WTC11 (cell line): ENCODE results near the gene RNASE11. TPM values are rescaled to one million over a fixed set of nuclear protein-coding genes. Genes with fewer than 3 reads are reported as not detected.
"Not testable (repeated sequence)": the region's sequence is repeated elsewhere in the genome, so short reads cannot be mapped to it uniquely, and the experiment has no call there.

Experiments
- ATAC-seq: fragments of 200-7000 bp; cut with Tn5 transposase; 2 replicates; pipeline ENCODE4 v1.10.0; 2021; ENCODE audit warnings: mild to moderate bottlenecking, moderate library complexity
- CTCF ChIA-PET: fragments of 300-600 bp; sonication (Branson Sonifier 250); formaldehyde crosslinking; loops from one replicate; lab custom pipeline; 2021; ENCODE audit warnings: antibody characterized with exemption; lab: Charles Lee
- POLR2A ChIA-PET: fragments of 350-600 bp; sonication (Branson Sonifier 250); formaldehyde crosslinking; loops from one replicate; lab custom pipeline; 2021; ENCODE audit warnings: antibody characterized with exemption; lab: Charles Lee
- DNase-seq: peaks from one replicate; pipeline ENCODE4 v3.0.0; 2021; ENCODE audit warnings: low spot score
- H3K27ac Mint-ChIP-seq: 2 replicates; pipeline ENCODE4 v1.8.0; 2021; ENCODE audit warnings: mixed read lengths
- H3K27me3 Mint-ChIP-seq: 2 replicates; pipeline ENCODE4 v1.8.0; 2021; ENCODE audit warnings: low read depth, mild to moderate bottlenecking, moderate library complexity, mixed read lengths
- H3K36me3 Mint-ChIP-seq: 2 replicates; pipeline ENCODE4 v1.8.0; 2021; ENCODE audit warnings: mixed read lengths
- H3K4me1 Mint-ChIP-seq: 2 replicates; pipeline ENCODE4 v1.8.0; 2022; ENCODE audit warnings: mixed read lengths
- H3K4me3 Mint-ChIP-seq: 2 replicates; pipeline ENCODE4 v1.8.0; 2021; ENCODE audit warnings: mild to moderate bottlenecking, moderate library complexity, mixed read lengths
- H3K9me3 Mint-ChIP-seq: 2 replicates; pipeline ENCODE4 v1.8.0; 2021; ENCODE audit warnings: mixed read lengths
- ETV6 ChIP-seq: sonication (generic); formaldehyde crosslinking; IDR thresholded peaks from 2 replicates; pipeline ENCODE4 v1.8.1; 2022; ENCODE audit warnings: mild to moderate bottlenecking, missing genetic modification reagents
- FOXP1 ChIP-seq: sonication (generic); formaldehyde crosslinking; IDR thresholded peaks from 2 replicates; pipeline ENCODE4 v1.8.0; 2022; ENCODE audit warnings: missing genetic modification reagents, mild to moderate bottlenecking, moderate library complexity, borderline replicate concordance
- KAT7 ChIP-seq: sonication (generic); formaldehyde crosslinking; IDR thresholded peaks from 2 replicates; pipeline ENCODE4 v1.8.1; 2023; ENCODE audit warnings: missing genetic modification reagents, mild to moderate bottlenecking, borderline replicate concordance
- SMAD4 ChIP-seq: sonication (generic); formaldehyde crosslinking; IDR thresholded peaks from 2 replicates; pipeline ENCODE4 v1.8.0; 2022; ENCODE audit warnings: mild to moderate bottlenecking, missing genetic modification reagents
- TCF7 ChIP-seq: sonication (generic); formaldehyde crosslinking; IDR thresholded peaks from 2 replicates; pipeline ENCODE4 v1.8.0; 2022; ENCODE audit warnings: mild to moderate bottlenecking, low read depth, missing genetic modification reagents, moderate library complexity
- total RNA-seq: library from RNA; stranded (reverse); gene quantifications from 3 replicates; pipeline ENCODE4 v1.2.3, GENCODE V29; 2021
- TF ChIP-seq, protein P1 (sequence below): sonication (generic); formaldehyde crosslinking; IDR thresholded peaks from 2 replicates; pipeline ENCODE4 v1.8.0; 2023; ENCODE audit warnings: mild to moderate bottlenecking, missing genetic modification reagents
- TF ChIP-seq, protein P2 (sequence below): sonication (generic); formaldehyde crosslinking; IDR thresholded peaks from 2 replicates; pipeline ENCODE4 v1.8.1; 2023; ENCODE audit warnings: mild to moderate bottlenecking, missing genetic modification reagents, moderate library complexity
- TF ChIP-seq, protein P3 (sequence below): sonication (generic); formaldehyde crosslinking; IDR thresholded peaks from 2 replicates; pipeline ENCODE4 v1.8.1; 2023; ENCODE audit warnings: mild to moderate bottlenecking, missing genetic modification reagents
- TF ChIP-seq, protein P4 (sequence below): sonication (generic); formaldehyde crosslinking; IDR thresholded peaks from 2 replicates; pipeline ENCODE4 v1.8.1; 2023; ENCODE audit warnings: mild to moderate bottlenecking, missing genetic modification reagents, borderline replicate concordance

The RNASE11 gene
- total RNA-seq, 1 experiment from 2014 or later: not detected

DNA sequence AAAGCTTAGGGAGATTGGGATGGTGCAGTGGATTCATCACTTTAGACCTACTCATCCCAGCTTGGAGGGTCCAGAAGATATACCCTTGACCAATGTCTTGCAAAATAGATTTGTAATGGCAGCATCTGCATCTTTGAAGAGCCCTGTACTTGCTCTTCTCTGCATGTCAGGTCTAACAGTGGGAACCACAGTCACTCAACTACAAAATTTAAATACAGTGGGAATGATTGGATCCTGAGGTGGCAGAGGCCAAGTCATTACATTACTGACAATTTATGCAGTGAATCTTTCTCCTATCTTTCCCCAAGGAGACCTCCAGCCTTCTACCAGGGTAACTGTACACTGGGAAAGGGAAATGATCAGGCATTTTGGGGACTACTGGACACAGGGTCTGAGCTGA, 18.7 kb downstream of the RNASE11 start:
- ATAC-seq (no peak), DNase-seq (no peak)
- TF ChIP-seq, protein P1, sequence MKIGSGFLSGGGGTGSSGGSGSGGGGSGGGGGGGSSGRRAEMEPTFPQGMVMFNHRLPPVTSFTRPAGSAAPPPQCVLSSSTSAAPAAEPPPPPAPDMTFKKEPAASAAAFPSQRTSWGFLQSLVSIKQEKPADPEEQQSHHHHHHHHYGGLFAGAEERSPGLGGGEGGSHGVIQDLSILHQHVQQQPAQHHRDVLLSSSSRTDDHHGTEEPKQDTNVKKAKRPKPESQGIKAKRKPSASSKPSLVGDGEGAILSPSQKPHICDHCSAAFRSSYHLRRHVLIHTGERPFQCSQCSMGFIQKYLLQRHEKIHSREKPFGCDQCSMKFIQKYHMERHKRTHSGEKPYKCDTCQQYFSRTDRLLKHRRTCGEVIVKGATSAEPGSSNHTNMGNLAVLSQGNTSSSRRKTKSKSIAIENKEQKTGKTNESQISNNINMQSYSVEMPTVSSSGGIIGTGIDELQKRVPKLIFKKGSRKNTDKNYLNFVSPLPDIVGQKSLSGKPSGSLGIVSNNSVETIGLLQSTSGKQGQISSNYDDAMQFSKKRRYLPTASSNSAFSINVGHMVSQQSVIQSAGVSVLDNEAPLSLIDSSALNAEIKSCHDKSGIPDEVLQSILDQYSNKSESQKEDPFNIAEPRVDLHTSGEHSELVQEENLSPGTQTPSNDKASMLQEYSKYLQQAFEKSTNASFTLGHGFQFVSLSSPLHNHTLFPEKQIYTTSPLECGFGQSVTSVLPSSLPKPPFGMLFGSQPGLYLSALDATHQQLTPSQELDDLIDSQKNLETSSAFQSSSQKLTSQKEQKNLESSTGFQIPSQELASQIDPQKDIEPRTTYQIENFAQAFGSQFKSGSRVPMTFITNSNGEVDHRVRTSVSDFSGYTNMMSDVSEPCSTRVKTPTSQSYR: no peak
- TF ChIP-seq, protein P2, sequence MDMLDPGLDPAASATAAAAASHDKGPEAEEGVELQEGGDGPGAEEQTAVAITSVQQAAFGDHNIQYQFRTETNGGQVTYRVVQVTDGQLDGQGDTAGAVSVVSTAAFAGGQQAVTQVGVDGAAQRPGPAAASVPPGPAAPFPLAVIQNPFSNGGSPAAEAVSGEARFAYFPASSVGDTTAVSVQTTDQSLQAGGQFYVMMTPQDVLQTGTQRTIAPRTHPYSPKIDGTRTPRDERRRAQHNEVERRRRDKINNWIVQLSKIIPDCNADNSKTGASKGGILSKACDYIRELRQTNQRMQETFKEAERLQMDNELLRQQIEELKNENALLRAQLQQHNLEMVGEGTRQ: no peak
- TF ChIP-seq, protein P3, sequence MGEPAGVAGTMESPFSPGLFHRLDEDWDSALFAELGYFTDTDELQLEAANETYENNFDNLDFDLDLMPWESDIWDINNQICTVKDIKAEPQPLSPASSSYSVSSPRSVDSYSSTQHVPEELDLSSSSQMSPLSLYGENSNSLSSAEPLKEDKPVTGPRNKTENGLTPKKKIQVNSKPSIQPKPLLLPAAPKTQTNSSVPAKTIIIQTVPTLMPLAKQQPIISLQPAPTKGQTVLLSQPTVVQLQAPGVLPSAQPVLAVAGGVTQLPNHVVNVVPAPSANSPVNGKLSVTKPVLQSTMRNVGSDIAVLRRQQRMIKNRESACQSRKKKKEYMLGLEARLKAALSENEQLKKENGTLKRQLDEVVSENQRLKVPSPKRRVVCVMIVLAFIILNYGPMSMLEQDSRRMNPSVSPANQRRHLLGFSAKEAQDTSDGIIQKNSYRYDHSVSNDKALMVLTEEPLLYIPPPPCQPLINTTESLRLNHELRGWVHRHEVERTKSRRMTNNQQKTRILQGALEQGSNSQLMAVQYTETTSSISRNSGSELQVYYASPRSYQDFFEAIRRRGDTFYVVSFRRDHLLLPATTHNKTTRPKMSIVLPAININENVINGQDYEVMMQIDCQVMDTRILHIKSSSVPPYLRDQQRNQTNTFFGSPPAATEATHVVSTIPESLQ (CRISPR knock-in tag): no peak
- TF ChIP-seq ETV6 (CRISPR knock-in tag): no peak
- Mint-ChIP-seq H3K27ac (no peak overlapping the region), H3K36me3 (peaks cover 38% of the 10 kb centered on the region), H3K9me3 (peaks cover 48% of the 10 kb centered on the region), H3K27me3 (no peaks in the 10 kb centered on the region), H3K4me3 (no peak overlapping the region), H3K4me1 (peaks cover 37% of the 10 kb centered on the region)
- CTCF ChIA-PET: no interaction called here
- POLR2A ChIA-PET: no interaction called here

DNA sequence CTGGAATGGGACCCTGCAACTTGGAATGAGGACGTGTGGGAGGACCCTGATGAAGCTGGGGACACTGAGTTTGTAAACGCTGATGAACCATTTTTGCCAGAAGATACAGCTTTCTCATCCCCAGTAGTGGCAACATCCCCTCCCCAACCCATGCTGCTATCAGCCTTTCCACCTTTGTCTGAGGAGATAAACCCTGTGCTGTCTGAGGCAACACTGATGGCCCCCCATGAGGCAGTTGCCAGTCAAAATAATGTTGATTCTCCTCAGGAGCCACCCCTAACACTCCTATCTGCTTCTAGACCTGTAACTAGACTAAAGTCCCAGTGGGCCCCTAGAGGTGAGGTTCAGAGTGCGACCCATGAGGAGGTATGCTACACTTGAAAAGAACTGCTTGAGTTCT, 19.4 kb downstream of the RNASE11 start:
- ChIA-PET CTCF (no interaction called here), POLR2A (no interaction called here)
- Mint-ChIP-seq H3K27ac (no peak overlapping the region), H3K4me3 (no peak overlapping the region), H3K9me3 (peaks cover 48% of the 10 kb centered on the region), H3K27me3 (no peaks in the 10 kb centered on the region), H3K4me1 (peaks cover 41% of the 10 kb centered on the region), H3K36me3 (peaks cover 38% of the 10 kb centered on the region)
- TF ChIP-seq TCF7 (CRISPR knock-in tag): no peak
- TF ChIP-seq, protein P4, sequence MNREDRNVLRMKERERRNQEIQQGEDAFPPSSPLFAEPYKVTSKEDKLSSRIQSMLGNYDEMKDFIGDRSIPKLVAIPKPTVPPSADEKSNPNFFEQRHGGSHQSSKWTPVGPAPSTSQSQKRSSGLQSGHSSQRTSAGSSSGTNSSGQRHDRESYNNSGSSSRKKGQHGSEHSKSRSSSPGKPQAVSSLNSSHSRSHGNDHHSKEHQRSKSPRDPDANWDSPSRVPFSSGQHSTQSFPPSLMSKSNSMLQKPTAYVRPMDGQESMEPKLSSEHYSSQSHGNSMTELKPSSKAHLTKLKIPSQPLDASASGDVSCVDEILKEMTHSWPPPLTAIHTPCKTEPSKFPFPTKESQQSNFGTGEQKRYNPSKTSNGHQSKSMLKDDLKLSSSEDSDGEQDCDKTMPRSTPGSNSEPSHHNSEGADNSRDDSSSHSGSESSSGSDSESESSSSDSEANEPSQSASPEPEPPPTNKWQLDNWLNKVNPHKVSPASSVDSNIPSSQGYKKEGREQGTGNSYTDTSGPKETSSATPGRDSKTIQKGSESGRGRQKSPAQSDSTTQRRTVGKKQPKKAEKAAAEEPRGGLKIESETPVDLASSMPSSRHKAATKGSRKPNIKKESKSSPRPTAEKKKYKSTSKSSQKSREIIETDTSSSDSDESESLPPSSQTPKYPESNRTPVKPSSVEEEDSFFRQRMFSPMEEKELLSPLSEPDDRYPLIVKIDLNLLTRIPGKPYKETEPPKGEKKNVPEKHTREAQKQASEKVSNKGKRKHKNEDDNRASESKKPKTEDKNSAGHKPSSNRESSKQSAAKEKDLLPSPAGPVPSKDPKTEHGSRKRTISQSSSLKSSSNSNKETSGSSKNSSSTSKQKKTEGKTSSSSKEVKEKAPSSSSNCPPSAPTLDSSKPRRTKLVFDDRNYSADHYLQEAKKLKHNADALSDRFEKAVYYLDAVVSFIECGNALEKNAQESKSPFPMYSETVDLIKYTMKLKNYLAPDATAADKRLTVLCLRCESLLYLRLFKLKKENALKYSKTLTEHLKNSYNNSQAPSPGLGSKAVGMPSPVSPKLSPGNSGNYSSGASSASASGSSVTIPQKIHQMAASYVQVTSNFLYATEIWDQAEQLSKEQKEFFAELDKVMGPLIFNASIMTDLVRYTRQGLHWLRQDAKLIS (CRISPR knock-in tag): no peak
- TF ChIP-seq KAT7 (CRISPR knock-in tag): no peak
- no peak for TF ChIP-seq SMAD4 (CRISPR knock-in tag)
- no peak for TF ChIP-seq FOXP1 (CRISPR knock-in tag)
- no peak for DNase-seq
- no peak for ATAC-seq

DNA sequence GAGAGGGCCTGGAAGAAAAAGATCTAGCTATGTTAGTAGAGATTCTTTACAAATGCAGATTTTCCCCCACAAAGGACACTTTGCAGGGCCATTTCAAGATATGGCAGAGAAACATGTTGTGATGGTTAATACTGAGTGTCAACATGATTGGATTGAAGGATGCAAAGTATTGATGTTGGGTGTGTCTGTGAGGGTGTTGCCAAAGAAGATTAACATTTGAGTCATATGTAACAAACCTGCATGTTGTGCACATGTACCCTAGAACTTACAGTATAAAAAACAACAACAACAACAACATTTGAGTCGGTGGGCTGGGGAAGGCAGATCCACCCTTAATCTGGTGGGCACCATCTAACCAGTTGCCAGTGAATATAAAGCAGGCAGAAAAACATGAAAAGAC, 20.6 kb downstream of the RNASE11 start:
- H3K27me3 Mint-ChIP-seq, DNase-seq, H3K4me3 Mint-ChIP-seq, ATAC-seq, H3K27ac Mint-ChIP-seq, POLR2A ChIA-PET, CTCF ChIA-PET: not testable (repeated sequence)
- peaks cover 33% of the 10 kb centered on the region for H3K4me1 Mint-ChIP-seq
- H3K36me3 Mint-ChIP-seq: peaks cover 37% of the 10 kb centered on the region
- H3K9me3 Mint-ChIP-seq: peaks cover 46% of the 10 kb centered on the region
